ENCODE data around the gene PA2G4. TPM values are rescaled to one million over a fixed set of nuclear protein-coding genes. Genes with fewer than 3 reads are reported as not detected.

The PA2G4 gene
- total RNA-seq, 1 donor from 2014 or later: 53.8 TPM

GRCh38 chr12:56161690-56162351 lies 57.5 kb downstream of the PA2G4 start:
- no peak overlapping the region for H3K4me3 ChIP-seq (ENCODE audit: low read length in 3 of 3)
- peak overlapping the region; percentile 98 for H3K27ac ChIP-seq (ENCODE audit: low read depth, low read length)
- no peaks in the 10 kb centered on the region for H3K9me3 ChIP-seq (ENCODE audit: control insufficient read depth in 3 of 3, low read length in 3 of 3)
- peaks cover 46 to 57% (median 55%) of the 10 kb centered on the region in 3 donors for H3K36me3 ChIP-seq (ENCODE audit: control insufficient read depth in 3 of 3, insufficient read depth in 3 of 3, low read length in 3 of 3)
- peak overlapping the region in 2 of 3 donors; percentile 0 to 100 for H3K9ac ChIP-seq (ENCODE audit: low read depth in 1 of 3, low read length in 3 of 3)
- peaks cover 37 to 51% (median 48%) of the 10 kb centered on the region in 3 donors for H3K4me1 ChIP-seq (ENCODE audit: control insufficient read depth in 3 of 3, insufficient read depth in 3 of 3, low read length in 3 of 3)
- H3K27me3 ChIP-seq (ENCODE audit: control insufficient read depth in 3 of 3, insufficient read depth in 3 of 3, low read length in 3 of 3): no peaks in the 10 kb centered on the region

DNA sequence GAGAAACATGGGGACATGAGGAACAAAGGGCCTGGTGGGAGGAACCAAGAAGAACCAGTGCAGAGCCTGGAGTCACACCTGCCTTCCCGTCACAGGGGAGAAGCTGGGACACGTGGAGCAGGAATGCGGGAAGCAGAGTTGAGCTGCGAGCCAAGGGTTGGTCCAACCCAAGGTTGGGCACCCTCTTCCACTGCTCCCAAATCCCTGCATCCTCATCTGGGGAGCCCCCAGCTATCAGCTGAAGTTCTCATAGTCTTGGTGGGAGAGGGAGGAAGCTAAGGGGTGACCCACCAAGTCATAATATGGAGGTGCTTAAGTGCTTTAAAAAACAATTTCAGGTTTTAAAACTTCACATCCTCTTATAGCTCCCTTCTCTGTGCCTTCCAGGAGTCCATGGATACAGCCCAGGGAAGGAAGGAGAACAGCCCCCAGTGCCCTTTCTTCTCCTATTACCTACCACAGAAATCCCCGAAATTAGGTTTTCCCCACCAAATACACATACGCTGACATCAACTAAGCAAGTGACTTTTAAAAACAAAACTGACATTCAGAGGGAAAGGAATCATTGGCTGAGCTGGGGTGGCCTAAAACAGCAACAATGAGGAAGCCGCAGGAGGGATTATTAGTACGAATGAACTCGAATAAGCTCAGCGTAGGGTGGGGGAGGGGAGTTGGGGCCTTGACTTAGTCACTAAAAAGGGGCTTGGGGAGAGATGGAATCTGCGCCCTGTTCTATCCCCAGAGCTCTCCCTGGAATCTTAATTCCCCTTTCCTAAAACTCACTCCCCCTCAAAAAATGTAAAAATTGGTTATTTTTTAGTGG lies 58.3 kb downstream of the PA2G4 start:
- Histone ChIP-seq H3K4me3 (ENCODE audit: low read length in 3 of 3) (no peak overlapping the region), H3K36me3 (ENCODE audit: control insufficient read depth in 3 of 3, insufficient read depth in 3 of 3, low read length in 3 of 3) (peaks cover 51 to 62% (median 61%) of the 10 kb centered on the region in 3 donors), H3K27ac (ENCODE audit: low read depth, low read length) (no peak overlapping the region), H3K9me3 (ENCODE audit: control insufficient read depth in 3 of 3, low read length in 3 of 3) (no peaks in the 10 kb centered on the region), H3K4me1 (ENCODE audit: control insufficient read depth in 3 of 3, insufficient read depth in 3 of 3, low read length in 3 of 3) (peaks cover 32 to 43% (median 42%) of the 10 kb centered on the region in 3 donors), H3K27me3 (ENCODE audit: control insufficient read depth in 3 of 3, insufficient read depth in 3 of 3, low read length in 3 of 3) (no peaks in the 10 kb centered on the region), H3K9ac (ENCODE audit: low read depth in 1 of 3, low read length in 3 of 3) (peak overlapping the region in 1 of 3 donors; percentile 8)

Other genes starting within 250 kb of the PA2G4 start
- 16.2 TPM for gene PYM1, start 176.7 kb upstream of the PA2G4 start, total RNA-seq
- gene DGKA, start 173.4 kb upstream of the PA2G4 start, total RNA-seq: 6.8 TPM
- gene PMEL, start 138.5 kb upstream of the PA2G4 start, total RNA-seq: 0.52 TPM
- 9.4 TPM for gene CDK2, start 137.7 kb upstream of the PA2G4 start, total RNA-seq
- 34.4 TPM for gene RAB5B, start 130.5 kb upstream of the PA2G4 start, total RNA-seq
- gene SUOX, start 107.3 kb upstream of the PA2G4 start, total RNA-seq: 7.8 TPM
- gene IKZF4, start 83.5 kb upstream of the PA2G4 start, total RNA-seq: 1.6 TPM
- 36.5 TPM for gene RPS26, start 62.6 kb upstream of the PA2G4 start, total RNA-seq
- gene ERBB3, start 24.4 kb upstream of the PA2G4 start, total RNA-seq: 154 TPM
- 4,392 TPM for gene RPL41, start 12.1 kb downstream of the PA2G4 start, total RNA-seq
- 5.7 TPM for gene ZC3H10, start 13.7 kb downstream of the PA2G4 start, total RNA-seq
- gene ESYT1, start 23.7 kb downstream of the PA2G4 start, total RNA-seq: 149 TPM
- gene MYL6B, start 48.0 kb downstream of the PA2G4 start, total RNA-seq: 451 TPM
- gene MYL6, start 53.8 kb downstream of the PA2G4 start, total RNA-seq: 859 TPM
- gene SMARCC2, start 84.9 kb downstream of the PA2G4 start, total RNA-seq: 43.8 TPM
- gene RNF41, start 117.4 kb downstream of the PA2G4 start, total RNA-seq: 30.8 TPM
- gene NABP2, start 119.8 kb downstream of the PA2G4 start, total RNA-seq: 14.1 TPM
- gene SLC39A5, start 125.5 kb downstream of the PA2G4 start, total RNA-seq: not detected
- 6.8 TPM for gene ANKRD52, start 153.8 kb downstream of the PA2G4 start, total RNA-seq
- gene COQ10A, start 162.4 kb downstream of the PA2G4 start, total RNA-seq: 12.0 TPM
- 137 TPM for gene CS, start 195.8 kb downstream of the PA2G4 start, total RNA-seq
- gene CNPY2, start 211.4 kb downstream of the PA2G4 start, total RNA-seq: 25.1 TPM
- gene PAN2, start 229.4 kb downstream of the PA2G4 start, total RNA-seq: 19.3 TPM
- gene IL23A, start 234.3 kb downstream of the PA2G4 start, total RNA-seq: not detected

All from skeletal muscle tissue (tissue), 4 donors.